ENCODE results near the gene HJV. TPM values are rescaled to one million over a fixed set of nuclear protein-coding genes. Genes with fewer than 3 reads are reported as not detected.

HJV gene
- total and polyA plus RNA-seq, 2 of the 13 experiments (the other 11 are each of a cell fraction or from before 2014, with no cell fraction given): 0.18 TPM; not detected in 1

GRCh38 chr1:145991735-145992412, 29.7 kb downstream of the HJV start:
- H3K4me2 ChIP-seq (ENCODE audit: low read depth, low read length): peak overlapping the region; percentile 97
- H3K36me3 ChIP-seq (replicated peaks in 1 of 2; ENCODE audit: control insufficient read depth in 1 of 2, insufficient read depth in 2 of 2, low read length in 2 of 2): peaks cover 2 to 22% of the 10 kb centered on the region in 2 experiments; a peak in 3 of 5 replicates
- POLR2A ChIA-PET: interaction anchor here (1.2 to 2.6 kb wide), 4 partner anchors 10 to 28 kb away, joined by 4 to 11 read pairs (median 5); partner anchors contain the start of genes ANKRD34A and POLR3GL
- 65% methylated on average over 10 of the region's 10 CpGs for WGBS (ENCODE audit: low lambda C conversion rate)
- peaks cover 30% of the 10 kb centered on the region for H3K79me2 ChIP-seq (ENCODE audit: insufficient read depth, low read length)
- intact Hi-C loops (cut with micrococcal nuclease; ENCODE audit: unreplicated experiment): no loop called here
- ATAC-seq (no peak), FAIRE-seq (no peak), DNase-seq (ENCODE audit: low spot score) (no peak)
- in situ Hi-C loops (cut with HindIII; ENCODE audit: extremely low pct_ligation_motif_present, low pct_unique_long_range_greater_than_20kb): no loop called here
- H3K27me3 ChIP-seq (ENCODE audit: control insufficient read depth in 1 of 2, insufficient read depth in 2 of 2, low read length in 2 of 2): no peaks in the 10 kb centered on the region; a peak in 1 of 5 replicates
- H3K9ac ChIP-seq (ENCODE audit: insufficient read depth, low read depth, low read length): no peak overlapping the region
- no TSS peak for BruUV-seq (replicated peaks)
- no peaks in the 10 kb centered on the region for H3K9me3 ChIP-seq (ENCODE audit: low read length)
- H4K20me1 ChIP-seq (ENCODE audit: insufficient read depth, low read length): peaks cover 50% of the 10 kb centered on the region
- CTCF ChIA-PET (ENCODE audit: low intra/inter-chr PET ratio, low total read pairs): no interaction called here
- H3K4me1 ChIP-seq (ENCODE audit: insufficient read depth, low read length): peaks cover 63% of the 10 kb centered on the region
- H3K27ac ChIP-seq (ENCODE audit: extremely low read length, insufficient read depth, low read length): no peak overlapping the region
- no peak overlapping the region for H2AFZ ChIP-seq (ENCODE audit: low read length)
- no peak overlapping the region for H3K4me3 ChIP-seq (replicated peaks in 1 of 3; ENCODE audit: insufficient read depth in 1 of 3, low read depth in 2 of 3, low read length in 3 of 3)
- 0 out of 2 replicates have a peak, but pooled peaks have one; percentile 34 for TF ChIP-seq HOXA5 (CRISPR knock-in tag; IDR thresholded peaks at IDR 0.05)
- peak; percentile 15 to 28; a peak in 2 of 4 replicates for TF ChIP-seq MAFK (conservative IDR thresholded peaks at IDR 0.05 in 1 of 2, IDR thresholded peaks at IDR 0.05 in 1 of 2; ENCODE audit: low read length in 2 of 2)
- peak; percentile 56; the same call in 1 of the 2 replicates for TF ChIP-seq ZNF878 (CRISPR knock-in tag; IDR thresholded peaks at IDR 0.05)
- peak; percentile 45 for TF ChIP-seq CBX1 (IDR thresholded peaks at IDR 0.05; ENCODE audit: low read depth)
- TF ChIP-seq KLF16 (CRISPR knock-in tag; IDR thresholded peaks at IDR 0.05): peak in 1 of 2 experiments; percentile 11; a peak in 1 of 4 replicates
- 0 out of 2 replicates have a peak, but pooled peaks have one; percentile 24 for TF ChIP-seq HDAC2 (CRISPR knock-in tag; IDR thresholded peaks at IDR 0.05)
- TF ChIP-seq SOX5 (CRISPR knock-in tag; IDR thresholded peaks at IDR 0.05; ENCODE audit: borderline replicate concordance): no peak
- TF ChIP-seq, protein P1, sequence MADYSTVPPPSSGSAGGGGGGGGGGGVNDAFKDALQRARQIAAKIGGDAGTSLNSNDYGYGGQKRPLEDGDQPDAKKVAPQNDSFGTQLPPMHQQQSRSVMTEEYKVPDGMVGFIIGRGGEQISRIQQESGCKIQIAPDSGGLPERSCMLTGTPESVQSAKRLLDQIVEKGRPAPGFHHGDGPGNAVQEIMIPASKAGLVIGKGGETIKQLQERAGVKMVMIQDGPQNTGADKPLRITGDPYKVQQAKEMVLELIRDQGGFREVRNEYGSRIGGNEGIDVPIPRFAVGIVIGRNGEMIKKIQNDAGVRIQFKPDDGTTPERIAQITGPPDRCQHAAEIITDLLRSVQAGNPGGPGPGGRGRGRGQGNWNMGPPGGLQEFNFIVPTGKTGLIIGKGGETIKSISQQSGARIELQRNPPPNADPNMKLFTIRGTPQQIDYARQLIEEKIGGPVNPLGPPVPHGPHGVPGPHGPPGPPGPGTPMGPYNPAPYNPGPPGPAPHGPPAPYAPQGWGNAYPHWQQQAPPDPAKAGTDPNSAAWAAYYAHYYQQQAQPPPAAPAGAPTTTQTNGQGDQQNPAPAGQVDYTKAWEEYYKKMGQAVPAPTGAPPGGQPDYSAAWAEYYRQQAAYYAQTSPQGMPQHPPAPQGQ (CRISPR knock-in tag; IDR thresholded peaks at IDR 0.05; ENCODE audit: borderline replicate concordance): peak; percentile 98; the same call in 1 of the 2 replicates
- peak; percentile 98 for TF ChIP-seq PAF1 (CRISPR knock-in tag; IDR thresholded peaks at IDR 0.05)
- TF ChIP-seq ZNF329 (CRISPR knock-in tag; IDR thresholded peaks at IDR 0.05; ENCODE audit: low read depth): no peak
- no peak for TF ChIP-seq MEIS2 (CRISPR knock-in tag; IDR thresholded peaks at IDR 0.05)
- no peak for TF ChIP-seq ZNF496 (CRISPR knock-in tag; IDR thresholded peaks at IDR 0.05; ENCODE audit: insufficient replicate concordance)
- TF ChIP-seq HNRNPH1 (optimal IDR thresholded peaks at IDR 0.05; ENCODE audit: low read depth, low read length): no peak
- 0 out of 2 replicates have a peak, but pooled peaks have one; percentile 9 for TF ChIP-seq ERF (CRISPR knock-in tag; IDR thresholded peaks at IDR 0.05)
- no peak for TF ChIP-seq ZNF747 (CRISPR knock-in tag; IDR thresholded peaks at IDR 0.05; ENCODE audit: borderline replicate concordance)
- TF ChIP-seq POLR2A (IDR thresholded peaks at IDR 0.05; ENCODE audit: insufficient read depth in 1 of 2, low read depth in 2 of 2, low read length in 2 of 2): peak; percentile 32 to 69; a peak in 2 of 4 replicates
- peak; percentile 88 for TF ChIP-seq POLR2AphosphoS5 (IDR thresholded peaks at IDR 0.05; ENCODE audit: low read depth, low read length)
- TF ChIP-seq ZNF7 (CRISPR knock-in tag; IDR thresholded peaks at IDR 0.05): no peak
- no peak for TF ChIP-seq RFX5 (IDR thresholded peaks at IDR 0.05; ENCODE audit: low read depth, low read length)
- peak; percentile 58; the same call in 1 of the 2 replicates for TF ChIP-seq MBD4 (IDR thresholded peaks at IDR 0.05; ENCODE audit: borderline replicate concordance, low read length)
- TF ChIP-seq NFIC (IDR thresholded peaks at IDR 0.05; ENCODE audit: low read length): peak; percentile 51; the same call in 1 of the 2 replicates
- TF ChIP-seq PPARG (CRISPR knock-in tag; conservative IDR thresholded peaks at IDR 0.05): no peak
- peak; percentile 79 for TF ChIP-seq ZC3H13 (CRISPR knock-in tag; IDR thresholded peaks at IDR 0.05)
- TF ChIP-seq KDM5A (IDR thresholded peaks at IDR 0.05; ENCODE audit: borderline replicate concordance, low read length): no peak
- peak; percentile 77; the same call in 1 of the 2 replicates for TF ChIP-seq ZC3H4 (CRISPR knock-in tag; IDR thresholded peaks at IDR 0.05; ENCODE audit: borderline replicate concordance)
- 0 out of 2 replicates have a peak, but pooled peaks have one; percentile 25 for TF ChIP-seq TARDBP (CRISPR knock-in tag; IDR thresholded peaks at IDR 0.05)
